Neuronal stem cell (in vitro differentiated cells): ENCODE measurements around the gene ARL5A.

ENCODE experiments used
- DNase-seq: peaks from one replicate; pipeline ENCODE4 v3.0.0-alpha.2; 2013; ENCODE audit warnings: low spot score
- H2AFZ ChIP-seq: one replicate; pipeline ENCODE4 v1.6.1; 2013; ENCODE audit warnings: mild to moderate bottlenecking, low read length, inconsistent platforms
- H2AK5ac ChIP-seq: 2 replicates; pipeline ENCODE4 v1.6.1; 2013; ENCODE audit warnings: low read depth, mild to moderate bottlenecking, inconsistent platforms, low read length, moderate library complexity, mixed read lengths
- H2BK120ac ChIP-seq: 2 replicates; pipeline ENCODE4 v1.6.1; 2013; ENCODE audit warnings: low read depth, mild to moderate bottlenecking, inconsistent platforms, low read length, moderate library complexity, mixed read lengths
- H2BK12ac ChIP-seq: one replicate; pipeline ENCODE4 v1.6.1; 2013; ENCODE audit warnings: low read length, inconsistent platforms
- H2BK15ac ChIP-seq: 2 replicates; pipeline ENCODE4 v1.6.1; 2013; ENCODE audit warnings: mild to moderate bottlenecking, low read length, inconsistent platforms, mixed read lengths
- H2BK5ac ChIP-seq: one replicate; pipeline ENCODE4 v1.6.1; 2013; ENCODE audit warnings: inconsistent platforms, mild to moderate bottlenecking, low read length, moderate library complexity
- H3K14ac ChIP-seq: one replicate; pipeline ENCODE4 v1.6.1; 2013; ENCODE audit warnings: low read length, inconsistent platforms
- H3K18ac ChIP-seq: 2 replicates; pipeline ENCODE4 v1.6.1; 2013; ENCODE audit warnings: low read length, inconsistent platforms
- H3K23ac ChIP-seq: 2 replicates; pipeline ENCODE4 v1.6.1; 2013; ENCODE audit warnings: low read depth, mild to moderate bottlenecking, mixed read lengths, low read length, inconsistent platforms; ENCODE audit not compliant: poor library complexity
- H3K27ac ChIP-seq: replicated peaks from 3 replicates; pipeline ENCODE4 v1.5.1; 2013; ENCODE audit warnings: low read length, inconsistent platforms
- H3K27me3 ChIP-seq, 3 experiments: 2 replicates each; pipeline ENCODE4 v1.6.1; 2013; ENCODE audit warnings: low read length in 3 of 3, mild to moderate bottlenecking in 2 of 3, inconsistent platforms in 1 of 3, low read depth in 1 of 3, mixed read lengths in 1 of 3, moderate library complexity in 1 of 3; ENCODE audit not compliant: control insufficient read depth in 3 of 3, insufficient read depth in 3 of 3
- H3K36me3 ChIP-seq, 2 donors: replicated peaks in 1 of 2; 2 replicates each; pipeline ENCODE4 v1.6.1; 2013; ENCODE audit warnings: low read length in 2 of 2; ENCODE audit not compliant: control insufficient read depth in 2 of 2, insufficient read depth in 2 of 2
- H3K4ac ChIP-seq: 2 replicates; pipeline ENCODE4 v1.6.1; 2013; ENCODE audit warnings: inconsistent platforms, mild to moderate bottlenecking, low read length, moderate library complexity
- H3K4me1 ChIP-seq, 2 donors: 1 replicate in 1 of 2; 2 replicates in 1 of 2; pipeline ENCODE4 v1.6.1; 2013; ENCODE audit warnings: low read length in 2 of 2, low read depth in 1 of 2; ENCODE audit not compliant: control insufficient read depth in 2 of 2, insufficient read depth in 1 of 2
- H3K4me2 ChIP-seq: one replicate; pipeline ENCODE4 v1.6.1; 2013; ENCODE audit warnings: mild to moderate bottlenecking, low read length, inconsistent platforms; ENCODE audit not compliant: insufficient read depth, poor library complexity, severe bottlenecking
- H3K4me3 ChIP-seq, 2 donors: 2 replicates each; pipeline ENCODE4 v1.5.1; 2013; ENCODE audit warnings: low read length in 2 of 2, mild to moderate bottlenecking in 2 of 2, inconsistent platforms in 1 of 2, moderate library complexity in 1 of 2
- H3K79me1 ChIP-seq: one replicate; pipeline ENCODE4 v1.6.1; 2013; ENCODE audit warnings: low read depth, mild to moderate bottlenecking, inconsistent platforms, low read length, moderate library complexity
- H3K9ac ChIP-seq: one replicate; pipeline ENCODE4 v1.6.1; 2013; ENCODE audit warnings: mild to moderate bottlenecking, low read depth, low read length, inconsistent platforms; ENCODE audit not compliant: poor library complexity
- H3K9me3 ChIP-seq, 2 donors: replicated peaks in 1 of 2; 2 replicates each; pipeline versions ENCODE3 to v1.6.1; 2013; ENCODE audit warnings: low read length in 2 of 2, mild to moderate bottlenecking in 2 of 2, inconsistent platforms in 1 of 2, low read depth in 1 of 2, mixed read lengths in 1 of 2, moderate library complexity in 1 of 2; ENCODE audit not compliant: control insufficient read depth in 2 of 2, insufficient read depth in 1 of 2
- H4K8ac ChIP-seq: one replicate; pipeline ENCODE4 v1.6.1; 2013; ENCODE audit warnings: low read depth, mild to moderate bottlenecking, inconsistent platforms, low read length, moderate library complexity
- H4K91ac ChIP-seq: one replicate; pipeline ENCODE4 v1.6.1; 2013; ENCODE audit warnings: low read length, low read depth, mild to moderate bottlenecking, inconsistent platforms; ENCODE audit not compliant: poor library complexity
- WGBS, 2 donors: extraction: QIAGEN DNeasy Blood & Tissue Kit; methylation state at CpG; one replicate each; pipeline ENCODE4 v1.1.7; 2013; ENCODE audit warnings: missing lambda C conversion rate in 2 of 2, mixed read lengths in 1 of 2; ENCODE audit not compliant: insufficient read length in 2 of 2, insufficient replicate concordance in 1 of 2; ENCODE audit errors: extremely low coverage in 2 of 2; 5-methylcytosine and 5-hydroxymethylcytosine counted together

ARL5A gene

GRCh38 chr2:151771599-151772358 is 56.4 kb downstream of the ARL5A start:
- Histone ChIP-seq H3K36me3 (peaks cover 0 to 9% of the 10 kb centered on the region in 2 donors), H3K4me1 (peaks cover under 1 to 5% of the 10 kb centered on the region in 2 donors), H3K4ac (no peak overlapping the region), H2BK15ac (no peak overlapping the region), H3K23ac (no peak overlapping the region), H2BK5ac (no peak overlapping the region), H3K27ac (no peak overlapping the region), H3K27me3 (no peaks in the 10 kb centered on the region), H3K18ac (no peak overlapping the region), H3K14ac (no peak overlapping the region), H3K79me1 (no peaks in the 10 kb centered on the region), H2BK120ac (no peak overlapping the region), H2AK5ac (no peak overlapping the region), H2AFZ (no peak overlapping the region), H3K9me3 (peaks cover 0 to 2% of the 10 kb centered on the region in 2 donors), H2BK12ac (no peak overlapping the region), H4K8ac (no peak overlapping the region), H3K9ac (no peak overlapping the region), H4K91ac (no peak overlapping the region), H3K4me3 (no peak overlapping the region), H3K4me2 (no peak overlapping the region)
- no CpG with 5 or more reads among the region's 10 CpGs for WGBS, 2 donors
- no peak for DNase-seq

DNA sequence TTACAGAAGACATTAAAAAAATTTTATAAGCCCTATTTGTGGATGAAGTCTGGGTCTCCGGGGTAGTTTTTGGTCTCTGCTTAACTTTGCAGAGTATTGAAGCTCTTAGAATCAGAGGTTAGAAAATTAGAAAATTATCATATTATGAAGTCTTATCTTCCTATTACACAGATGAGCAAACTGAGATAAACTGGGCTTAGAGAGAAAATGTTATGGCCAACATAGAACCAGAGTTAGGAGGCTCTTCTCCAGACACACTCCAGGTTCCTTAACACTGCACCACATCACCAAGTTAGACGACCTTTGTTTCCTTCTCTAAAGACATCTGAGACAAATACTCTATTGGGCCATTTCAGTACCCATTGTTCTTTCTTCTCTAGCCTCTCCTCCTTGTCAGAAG is 57.2 kb downstream of the ARL5A start:
- no peak overlapping the region for H3K27ac ChIP-seq
- H4K8ac ChIP-seq = no peak overlapping the region
- H3K4me2 ChIP-seq = no peak overlapping the region
- no peaks in the 10 kb centered on the region for H3K79me1 ChIP-seq
- no peak overlapping the region for H2BK5ac ChIP-seq
- no peak overlapping the region for H4K91ac ChIP-seq
- no peak for DNase-seq
- no peak overlapping the region for H3K14ac ChIP-seq
- no peak overlapping the region for H3K4ac ChIP-seq
- WGBS, 2 donors = no CpG with 5 or more reads among the region's 2 CpGs
- no peak overlapping the region for H2BK120ac ChIP-seq
- H3K4me3 ChIP-seq = no peak overlapping the region
- H3K18ac ChIP-seq = no peak overlapping the region
- H3K9me3 ChIP-seq = peaks cover 0 to 2% of the 10 kb centered on the region in 2 donors
- peaks cover 0 to 1% of the 10 kb centered on the region in 2 donors for H3K36me3 ChIP-seq
- no peak overlapping the region for H2AFZ ChIP-seq
- no peak overlapping the region for H2BK12ac ChIP-seq
- no peak overlapping the region for H3K9ac ChIP-seq
- H3K23ac ChIP-seq = no peak overlapping the region
- H2BK15ac ChIP-seq = no peak overlapping the region
- H3K4me1 ChIP-seq = peaks cover 5 to 11% of the 10 kb centered on the region in 2 donors
- no peak overlapping the region for H2AK5ac ChIP-seq
- no peaks in the 10 kb centered on the region for H3K27me3 ChIP-seq

DNA sequence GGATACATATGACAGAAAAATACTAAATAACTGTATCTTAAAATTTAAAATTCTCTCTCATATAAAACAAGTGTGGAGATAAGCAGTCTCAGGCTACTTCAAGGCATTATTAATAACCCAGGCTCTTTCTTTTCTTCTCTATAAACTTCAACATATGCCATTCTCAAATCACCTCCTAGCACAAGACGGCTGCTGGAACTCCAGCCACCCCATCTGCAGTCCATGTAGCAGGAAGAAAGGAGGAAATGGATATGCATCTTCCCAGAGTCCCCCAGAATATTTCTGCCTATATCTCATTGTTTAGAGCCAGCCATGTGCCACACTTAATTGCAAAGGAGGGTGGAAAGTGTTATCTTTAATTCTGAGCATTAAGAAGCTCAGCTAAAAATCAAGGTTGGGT is 58.6 kb downstream of the ARL5A start:
- H3K4ac ChIP-seq = no peak overlapping the region
- H3K18ac ChIP-seq = no peak overlapping the region
- no peaks in the 10 kb centered on the region for H3K79me1 ChIP-seq
- H3K27me3 ChIP-seq = no peaks in the 10 kb centered on the region
- H3K4me1 ChIP-seq = peaks cover 5 to 14% of the 10 kb centered on the region in 2 donors
- H2BK12ac ChIP-seq = no peak overlapping the region
- H2AK5ac ChIP-seq = no peak overlapping the region
- H3K14ac ChIP-seq = no peak overlapping the region
- H3K36me3 ChIP-seq = no peaks in the 10 kb centered on the region
- H3K23ac ChIP-seq = no peak overlapping the region
- H3K9me3 ChIP-seq = peaks cover 0 to 2% of the 10 kb centered on the region in 2 donors
- H3K27ac ChIP-seq = no peak overlapping the region
- no peak overlapping the region for H3K4me3 ChIP-seq
- H3K9ac ChIP-seq = no peak overlapping the region
- no peak for DNase-seq
- H2BK120ac ChIP-seq = no peak overlapping the region
- no CpG with 5 or more reads among the region's 1 CpG for WGBS, 2 donors
- no peak overlapping the region for H4K91ac ChIP-seq
- H3K4me2 ChIP-seq = no peak overlapping the region
- no peak overlapping the region for H2AFZ ChIP-seq
- no peak overlapping the region for H2BK15ac ChIP-seq
- no peak overlapping the region for H2BK5ac ChIP-seq
- no peak overlapping the region for H4K8ac ChIP-seq

DNA sequence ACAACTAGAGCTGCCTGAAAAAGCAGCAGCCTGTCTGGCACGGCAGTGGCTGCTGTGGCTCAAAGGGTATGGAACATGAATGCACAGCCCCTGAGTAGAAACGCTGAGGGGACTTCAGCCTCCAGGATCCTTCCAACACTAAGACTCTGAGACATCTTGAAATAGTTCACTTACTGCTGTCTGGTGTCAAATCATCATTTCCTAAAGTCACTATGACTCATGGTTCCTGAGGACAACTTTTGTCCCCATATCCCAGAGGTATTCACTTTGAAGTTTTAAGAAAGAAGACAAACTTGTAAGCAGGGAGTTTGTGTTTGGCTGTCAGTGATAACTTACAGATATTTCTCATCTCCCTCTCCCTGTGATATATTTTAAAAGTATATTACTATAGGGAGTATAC is 60.7 kb downstream of the ARL5A start:
- DNase-seq = no peak
- no peak overlapping the region for H3K27ac ChIP-seq

More for the DNA sequence above, 60.7 kb downstream of the ARL5A start:
- Histone ChIP-seq H3K9ac (no peak overlapping the region), H3K23ac (no peak overlapping the region), H3K4ac (no peak overlapping the region), H2AK5ac (no peak overlapping the region), H3K79me1 (no peaks in the 10 kb centered on the region), H2BK15ac (no peak overlapping the region), H3K4me2 (no peak overlapping the region), H3K4me3 (no peak overlapping the region), H3K9me3 (peaks cover 0 to 2% of the 10 kb centered on the region in 2 donors), H3K14ac (no peak overlapping the region), H3K36me3 (no peaks in the 10 kb centered on the region), H4K8ac (no peak overlapping the region), H3K18ac (no peak overlapping the region), H2BK12ac (no peak overlapping the region), H2BK120ac (no peak overlapping the region), H2BK5ac (no peak overlapping the region), H2AFZ (peak overlapping the region; percentile 68), H3K27me3 (no peaks in the 10 kb centered on the region), H4K91ac (no peak overlapping the region), H3K4me1 (peaks cover 5 to 14% of the 10 kb centered on the region in 2 donors)
- WGBS, 2 donors = no CpG with 5 or more reads among the region's 2 CpGs
